Measurements from ENCODE around the gene MLXIP.
"Not testable (repeated sequence)": the region's sequence is repeated elsewhere in the genome, so short reads cannot be mapped to it uniquely, and the experiment has no call there.

The MLXIP gene

DNA sequence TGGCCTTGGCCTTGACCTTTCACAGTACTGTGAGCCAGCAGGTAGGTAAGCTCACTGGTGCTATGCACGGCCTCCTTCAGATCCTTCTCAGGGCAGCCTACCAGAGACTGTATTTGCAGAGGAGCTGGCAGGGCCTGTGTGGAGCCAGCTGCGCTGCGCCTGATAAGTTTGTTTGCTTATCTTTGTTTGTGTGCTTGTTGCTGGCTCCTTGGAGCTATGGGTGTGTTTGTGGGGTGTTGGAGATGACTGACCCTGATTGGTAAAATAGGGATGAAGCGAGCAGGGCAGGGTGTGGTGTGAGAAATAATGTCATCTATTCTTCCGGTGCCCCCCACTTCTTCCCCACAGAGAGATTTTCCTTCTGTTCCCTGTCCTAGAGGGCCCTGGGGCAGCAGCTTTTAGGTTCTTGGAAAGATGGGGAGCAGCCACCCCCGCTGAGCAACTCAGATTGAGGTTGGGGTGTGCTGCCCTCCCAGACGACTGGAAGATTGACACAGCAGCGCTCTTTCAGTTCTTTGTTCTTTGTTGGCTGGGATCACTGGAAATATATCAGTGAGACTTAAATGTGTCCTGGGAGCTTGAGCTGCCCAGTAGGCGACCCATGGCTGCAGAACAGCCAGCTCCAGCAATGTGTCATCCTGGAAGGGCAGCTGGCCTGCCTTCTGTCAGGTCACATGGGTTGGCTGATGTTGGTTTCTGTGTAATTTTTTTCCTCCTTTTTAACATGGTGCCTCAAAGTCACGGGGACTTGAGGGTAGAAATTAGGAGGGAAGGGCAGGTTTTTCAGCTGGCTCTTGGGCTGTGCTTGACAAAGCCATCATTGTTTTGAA is 19.6 kb downstream of the MLXIP start:
- DNase-seq: no peak

DNA sequence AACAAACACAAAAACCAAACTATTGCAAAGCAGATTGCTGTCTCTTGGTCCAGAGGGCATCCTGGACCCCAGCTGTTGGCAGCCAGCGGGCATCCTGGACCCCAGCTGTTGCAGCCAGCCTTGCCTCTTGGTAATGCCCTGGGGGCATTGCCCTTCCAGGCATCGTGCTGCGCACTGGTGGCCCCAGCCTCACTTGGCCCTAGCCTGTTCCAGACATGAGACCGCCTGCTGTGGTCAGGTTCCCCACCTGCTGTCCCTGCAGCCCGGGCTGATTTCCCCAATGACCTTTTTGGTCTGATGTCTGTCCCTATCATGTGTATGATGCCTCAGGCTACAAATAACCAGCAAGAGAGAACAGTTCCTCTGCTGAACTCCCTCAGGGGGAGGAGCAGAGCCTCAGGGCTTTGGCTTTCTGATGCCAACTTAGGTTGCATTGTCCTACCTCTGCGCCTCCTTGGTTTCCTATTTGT is 20.8 kb downstream of the MLXIP start:
- DNase-seq: no peak

DNA sequence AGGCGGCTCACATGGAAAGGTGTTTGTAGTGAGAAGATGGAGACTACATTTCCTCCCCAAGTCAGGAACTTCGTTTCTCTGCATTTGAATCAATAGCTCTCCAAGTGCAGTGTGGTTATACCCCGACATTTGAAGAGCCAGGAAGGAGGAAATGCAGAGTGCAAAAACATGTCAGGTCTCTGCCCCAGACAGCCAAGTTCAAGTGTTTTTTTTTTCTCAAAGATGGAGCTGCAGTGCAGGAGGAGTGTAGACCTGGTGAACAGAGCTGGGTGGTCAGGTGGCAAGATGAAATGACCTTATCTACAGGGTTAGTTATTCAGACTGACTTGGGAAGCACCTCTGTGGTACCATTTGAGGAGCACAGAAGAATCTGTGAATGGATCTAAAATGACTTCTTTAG is 21.3 kb downstream of the MLXIP start:
- DNase-seq: no peak

DNA sequence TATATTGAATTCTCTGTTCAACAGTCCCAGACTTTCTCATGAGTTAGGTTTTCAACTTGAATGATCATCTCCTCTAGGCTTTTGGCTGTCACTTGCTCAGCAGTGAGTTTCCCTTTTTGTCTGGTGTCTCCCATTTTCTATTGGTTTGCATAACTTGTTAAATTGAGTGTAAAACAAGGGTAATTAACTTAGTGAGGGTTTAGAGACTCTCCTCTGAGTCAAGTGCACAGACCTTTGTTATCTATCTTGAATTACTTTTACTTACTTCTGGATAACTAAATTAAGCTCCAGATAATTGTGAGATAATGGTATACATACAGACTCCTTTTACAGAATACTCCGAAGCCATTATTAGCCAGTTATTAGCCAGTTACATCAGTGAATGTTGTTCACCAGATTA is 22.0 kb downstream of the MLXIP start:
- no peak for DNase-seq

DNA sequence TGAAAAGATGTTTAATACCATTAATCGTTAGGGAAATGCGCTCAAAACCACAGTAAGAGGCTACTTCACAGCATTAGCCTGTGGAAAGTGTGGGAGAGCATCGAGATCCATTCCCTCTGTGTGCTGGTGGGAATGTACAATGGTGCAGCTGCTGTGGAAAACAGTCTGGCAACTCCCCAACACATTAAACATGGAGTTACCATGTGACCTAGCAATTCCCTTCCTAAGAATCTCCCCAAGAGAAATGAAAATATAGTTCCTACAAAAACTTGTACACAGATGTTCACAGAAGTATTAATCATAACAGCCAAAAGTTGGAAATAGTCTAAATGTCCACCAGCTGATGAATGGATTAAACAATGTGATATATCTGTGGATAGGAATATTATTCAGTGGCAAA is 23.8 kb downstream of the MLXIP start:
- DNase-seq: no peak

DNA sequence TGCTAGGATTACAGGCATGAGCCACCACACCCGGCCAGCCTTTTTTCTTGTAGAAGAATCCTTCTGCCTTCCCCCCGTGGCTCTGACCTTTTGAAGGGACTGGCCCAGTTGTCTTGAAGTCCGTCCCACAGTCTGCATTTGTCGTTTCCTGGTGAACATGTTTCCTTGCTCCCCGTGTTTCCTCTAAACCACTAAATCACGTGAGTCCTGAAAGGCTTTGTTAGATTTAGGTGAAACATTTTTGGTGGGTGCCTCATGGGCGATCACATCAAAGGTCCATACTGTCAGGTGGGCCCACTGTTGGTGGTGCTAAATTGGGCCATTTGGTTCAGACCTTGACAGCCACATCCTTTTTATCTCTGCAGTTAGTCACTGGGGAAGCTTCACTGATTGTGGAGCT is 26.3 kb downstream of the MLXIP start:
- DNase-seq: peak in 1 of 2 donors; percentile 27

DNA sequence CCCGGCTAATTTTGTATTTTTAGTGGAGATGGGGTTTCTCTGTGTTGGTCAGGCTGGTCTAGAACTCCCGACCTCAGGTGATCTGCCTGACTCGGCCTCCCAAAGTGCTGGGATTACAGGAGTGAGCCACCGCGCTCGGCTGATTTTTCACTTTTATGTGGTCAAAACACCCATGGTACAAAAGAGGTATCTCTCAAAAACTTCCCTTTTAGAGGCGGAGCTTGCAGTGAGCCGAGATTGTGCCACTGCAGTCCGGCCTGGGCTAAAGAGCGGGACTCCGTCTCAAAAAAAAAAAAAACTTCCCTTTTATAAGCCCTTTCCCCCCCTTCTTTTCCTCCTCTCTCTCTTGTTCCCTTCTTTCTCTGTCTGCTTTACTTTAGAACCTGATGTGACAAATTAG is 26.9 kb downstream of the MLXIP start:
- not testable (repeated sequence) for DNase-seq

DNA sequence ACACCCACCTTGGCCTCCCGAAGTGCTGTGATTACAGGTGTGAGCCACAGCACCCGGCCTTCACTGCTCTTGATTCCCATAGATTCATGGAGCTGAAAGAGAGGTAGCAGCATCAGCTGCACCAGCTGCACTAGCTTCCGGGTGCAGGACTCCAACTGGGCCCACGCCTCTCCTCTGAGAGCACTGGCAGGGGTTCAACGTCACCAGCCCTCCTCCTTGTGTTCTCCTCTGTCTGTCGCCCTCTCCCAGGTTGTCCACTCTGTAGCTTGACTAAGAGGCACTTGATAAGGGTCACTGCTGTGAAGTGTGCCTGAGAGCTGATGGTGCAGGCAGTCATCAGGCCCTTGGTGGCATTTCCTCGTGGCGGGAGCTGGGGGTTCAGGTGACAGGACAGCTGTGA is 28.3 kb downstream of the MLXIP start:
- no peak for DNase-seq

DNA sequence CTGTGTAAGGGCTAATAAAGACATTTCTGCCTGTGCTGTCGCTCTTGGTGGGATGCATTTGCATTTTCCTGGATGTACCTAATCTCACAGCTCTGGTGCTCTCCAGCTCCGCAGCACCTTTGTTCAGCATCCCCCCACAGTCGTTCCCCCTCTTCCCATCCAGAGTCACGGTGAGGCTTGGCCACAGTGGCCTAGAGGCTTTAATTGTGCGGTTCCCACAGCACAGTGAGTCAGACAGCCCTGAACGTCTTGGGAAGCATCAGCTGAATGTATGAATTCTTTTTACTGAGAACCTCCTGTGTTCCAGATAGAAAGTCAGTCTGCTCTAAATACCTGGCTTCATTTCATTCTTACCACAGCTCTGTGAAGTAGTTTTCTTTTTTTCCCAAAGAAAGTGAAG is 28.7 kb downstream of the MLXIP start:
- no peak for DNase-seq

DNA sequence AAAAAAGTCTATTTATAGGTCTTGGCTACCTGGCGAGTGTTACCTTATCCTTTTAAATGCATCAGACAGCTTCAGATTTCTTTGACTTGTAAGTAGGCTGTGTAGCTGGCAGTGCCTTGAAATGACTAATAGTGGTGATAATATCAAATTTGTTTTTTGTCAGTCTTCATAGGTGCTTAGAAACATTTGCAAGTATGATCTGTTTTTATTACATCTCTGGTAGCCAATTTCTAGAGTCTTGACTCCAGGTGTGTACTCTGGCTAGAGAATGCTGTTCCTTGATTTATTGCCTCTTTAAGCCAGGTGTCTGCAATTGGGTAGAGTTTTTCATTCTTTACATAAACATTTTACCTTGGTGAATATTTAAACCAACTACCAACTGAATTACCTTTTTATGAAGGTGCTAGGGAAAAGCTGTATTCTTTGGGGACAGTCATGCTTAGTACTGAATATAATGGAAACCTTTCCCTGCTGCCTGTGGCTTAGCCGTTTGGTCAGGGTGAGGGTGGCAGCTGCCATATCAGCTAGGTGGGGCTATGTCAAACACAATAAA is 32.6 kb downstream of the MLXIP start:
- no peak for DNase-seq

DNA sequence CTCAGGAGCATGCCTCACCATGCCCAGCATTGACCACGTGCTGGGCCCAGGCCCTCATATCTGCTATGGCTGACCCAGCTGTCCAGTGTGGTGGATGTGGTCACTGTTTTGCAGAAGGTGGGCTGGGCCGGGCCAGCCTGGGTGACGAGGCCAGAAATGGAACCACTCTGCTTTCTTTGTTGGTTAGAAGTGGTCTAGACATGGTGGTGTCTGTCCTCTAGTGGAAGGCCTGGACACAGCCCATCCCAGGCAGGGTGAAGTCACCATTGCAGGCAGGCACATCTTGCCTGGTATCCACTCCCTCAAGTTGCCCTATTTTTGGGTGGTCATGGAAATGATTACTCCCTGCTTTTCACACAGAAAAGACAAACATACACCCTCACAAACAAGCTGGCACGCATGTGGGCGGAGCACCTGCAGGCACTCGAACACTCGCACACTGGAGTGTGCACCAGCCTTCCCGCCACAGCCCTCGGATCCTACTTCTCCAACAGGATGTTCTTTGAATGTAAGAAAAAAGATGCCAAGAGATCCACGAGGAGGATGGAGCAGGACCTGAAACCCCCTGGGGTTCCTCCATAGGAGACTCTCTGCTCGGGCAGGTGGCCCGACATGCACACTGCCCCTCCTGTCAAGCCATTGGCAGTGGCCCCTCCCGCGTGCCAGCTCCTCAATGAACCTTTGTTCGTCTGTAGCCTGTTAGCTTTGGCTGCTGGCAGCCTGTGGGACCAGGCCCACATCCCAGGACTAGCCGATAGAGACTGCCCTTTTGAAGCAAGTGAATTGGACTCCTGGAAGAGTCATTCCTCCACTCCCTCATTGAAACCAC is 38.4 kb downstream of the MLXIP start:
- no peak for DNase-seq

DNA sequence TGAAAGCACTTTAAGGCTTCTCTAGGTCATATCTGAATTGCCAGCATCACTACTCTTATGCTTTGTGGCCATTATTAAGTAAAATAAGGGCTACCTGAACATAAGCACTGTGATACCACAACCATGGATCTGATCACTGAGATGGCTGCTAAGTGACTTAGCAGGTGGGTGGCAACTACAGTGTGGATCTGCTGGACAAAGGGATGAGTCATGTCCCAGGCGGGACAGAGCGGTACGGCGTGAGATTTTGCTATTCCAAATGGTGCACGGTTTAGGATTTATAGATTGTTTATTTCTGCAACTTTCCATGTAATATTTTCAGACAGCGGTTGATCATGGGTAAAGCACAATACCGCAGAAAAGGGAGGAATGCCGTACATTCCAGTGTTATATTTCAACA is 39.4 kb downstream of the MLXIP start:
- no peak for DNase-seq

DNA sequence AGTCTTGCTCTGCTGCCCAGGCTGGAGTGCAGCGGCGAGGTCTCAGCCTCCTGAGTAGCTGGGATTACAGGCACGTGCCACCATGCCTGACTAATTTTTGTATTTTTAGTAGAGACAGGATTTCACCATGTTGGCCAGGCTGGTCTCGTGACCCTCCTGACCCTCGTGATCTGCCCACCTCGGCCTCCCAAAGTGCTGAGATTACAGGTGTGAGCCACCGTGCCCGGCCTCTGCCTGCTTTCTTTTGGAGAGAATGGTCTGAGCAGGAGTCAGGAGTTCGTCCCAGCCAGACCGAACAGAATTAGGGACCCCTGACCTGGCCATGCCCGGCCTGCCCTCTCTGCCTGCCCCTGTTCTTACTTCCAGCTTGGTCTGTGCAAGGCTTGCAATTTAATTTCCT is 42.8 kb downstream of the MLXIP start:
- DNase-seq: not testable (repeated sequence)

DNA sequence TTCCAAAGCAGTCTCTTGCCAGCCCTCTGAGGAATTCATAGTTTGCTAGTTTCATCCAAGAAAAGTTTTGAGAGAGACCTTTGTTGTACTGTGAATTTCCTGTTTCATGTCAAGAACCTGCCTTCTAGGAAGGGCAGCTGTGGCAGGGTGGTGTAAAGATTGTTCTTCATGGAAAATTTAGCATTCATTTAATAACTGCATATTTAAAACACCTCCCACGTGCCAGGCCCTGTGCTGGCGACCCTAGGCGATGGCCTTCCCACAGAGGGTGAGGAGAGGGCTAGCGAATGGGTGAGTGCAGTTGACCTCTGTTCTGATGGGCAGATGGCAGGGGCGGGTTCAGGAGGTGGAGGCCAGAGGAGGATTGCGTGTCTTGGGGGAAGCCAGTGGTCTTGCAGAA is 43.2 kb downstream of the MLXIP start:
- DNase-seq: no peak

DNA sequence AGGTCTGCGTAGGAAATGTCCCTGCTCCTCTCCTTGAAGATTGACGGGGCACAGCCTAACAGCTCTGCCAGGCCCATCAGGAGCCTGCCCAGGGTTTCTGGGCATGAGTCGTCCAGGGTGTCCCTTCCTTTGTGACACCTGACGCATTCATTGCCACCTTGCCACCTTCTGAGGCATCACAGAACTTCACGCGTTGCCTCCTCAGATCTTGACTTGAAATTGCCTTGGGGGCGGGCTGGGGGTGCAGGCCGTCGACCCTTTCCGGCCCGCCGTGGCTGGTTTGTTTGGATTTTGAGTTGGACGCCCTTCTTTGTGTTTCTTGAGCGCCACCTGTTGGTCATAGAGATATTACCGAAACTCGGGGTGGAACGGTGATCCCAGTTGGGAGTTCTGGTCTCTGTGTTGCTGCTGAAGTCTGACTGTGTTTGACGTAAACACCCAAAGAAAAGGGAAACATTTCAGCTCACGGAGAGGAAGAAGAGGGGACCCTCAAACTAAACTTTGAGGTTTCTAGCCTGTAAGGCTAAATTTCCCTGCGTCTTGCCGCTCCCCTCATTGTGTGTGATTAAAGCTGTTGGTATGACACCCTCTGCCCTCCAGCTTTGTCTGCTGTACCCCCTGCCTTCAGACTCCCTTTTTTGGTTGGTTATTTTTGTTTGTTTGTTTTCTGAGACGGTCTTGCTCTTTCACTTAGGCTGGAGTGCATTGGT is 44.6 kb downstream of the MLXIP start:
- DNase-seq: peak; percentile 62 to 78

DNA sequence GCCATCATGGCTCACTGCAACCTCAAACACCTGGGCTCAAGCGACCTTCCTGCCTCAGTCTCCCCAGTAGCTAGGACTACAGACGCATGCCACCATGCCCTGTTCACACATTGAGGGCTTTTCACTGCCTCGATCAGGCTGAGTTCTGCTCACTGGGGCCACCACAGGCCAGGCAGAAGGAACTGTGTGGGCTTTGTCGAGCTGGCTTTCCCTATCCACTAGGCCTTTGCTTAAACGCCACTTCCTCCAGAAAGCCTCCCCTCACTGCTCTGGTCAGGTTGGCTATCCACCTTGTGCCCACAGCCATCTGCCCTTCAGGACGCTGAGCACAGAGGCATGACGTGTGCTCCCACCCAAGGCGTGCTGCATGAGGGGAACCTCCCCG is 45.2 kb downstream of the MLXIP start:
- DNase-seq: no peak

DNA sequence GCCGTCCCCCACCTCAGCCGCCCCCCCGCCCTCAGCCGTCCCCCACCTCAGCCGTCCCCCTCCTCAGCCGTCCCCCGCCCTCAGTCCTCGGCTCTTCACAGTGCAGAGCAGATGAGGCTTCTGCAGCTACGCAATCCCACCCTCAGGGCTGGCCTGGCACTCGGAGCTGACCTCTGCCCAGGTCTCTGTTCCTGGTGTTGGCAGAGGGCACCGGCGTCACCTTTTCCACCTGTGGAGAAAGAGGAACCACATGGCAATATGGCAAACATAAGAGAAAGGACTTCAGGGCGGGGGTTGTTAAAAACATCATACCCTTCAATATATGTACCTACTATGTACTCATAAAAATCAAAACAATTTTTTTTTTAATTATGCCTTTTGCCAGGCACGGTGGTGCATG is 45.8 kb downstream of the MLXIP start:
- DNase-seq: no peak

DNA sequence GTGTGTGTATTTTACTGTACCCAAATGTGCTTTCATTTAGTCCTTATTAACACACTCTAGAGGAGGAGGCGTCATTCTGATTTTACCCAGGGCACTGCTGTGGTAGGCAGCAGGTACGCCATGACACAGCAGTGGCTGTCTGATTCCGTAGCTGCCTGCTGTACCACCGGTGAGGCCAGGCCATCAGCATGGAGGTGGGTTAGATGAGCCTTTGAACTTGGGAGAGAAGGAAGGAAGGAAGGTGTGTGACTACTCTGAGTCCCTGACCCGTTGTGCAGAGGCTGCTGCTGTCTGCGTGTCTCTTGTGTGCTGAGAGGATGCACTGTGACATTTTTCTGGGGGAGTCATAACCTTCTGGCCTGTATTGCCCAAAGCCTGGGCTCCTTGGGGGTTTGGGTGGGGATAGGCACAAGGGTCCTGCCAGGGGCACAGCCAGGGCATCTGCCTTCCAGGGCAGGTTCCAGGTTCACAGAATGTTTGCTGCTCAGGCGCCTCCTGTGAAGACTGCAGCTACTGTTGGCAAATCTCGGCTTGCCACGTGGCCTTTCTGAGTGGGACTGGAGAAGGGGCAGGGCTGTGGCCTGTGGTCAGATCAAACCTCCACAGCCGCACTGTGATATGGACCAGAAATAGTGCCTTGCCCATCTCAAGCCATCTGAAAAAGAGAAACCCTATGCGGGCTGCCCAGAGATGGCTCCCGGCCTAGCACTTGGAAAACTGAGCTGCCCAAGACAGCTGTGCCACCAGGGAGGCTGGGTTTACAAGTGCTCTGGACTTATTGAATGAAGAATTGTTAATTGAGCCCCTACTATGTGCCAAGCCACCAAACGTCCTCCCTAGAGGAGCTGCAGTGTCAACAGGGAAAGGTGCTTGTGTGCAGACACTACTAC is 47.1 kb downstream of the MLXIP start:
- DNase-seq: no peak

DNA sequence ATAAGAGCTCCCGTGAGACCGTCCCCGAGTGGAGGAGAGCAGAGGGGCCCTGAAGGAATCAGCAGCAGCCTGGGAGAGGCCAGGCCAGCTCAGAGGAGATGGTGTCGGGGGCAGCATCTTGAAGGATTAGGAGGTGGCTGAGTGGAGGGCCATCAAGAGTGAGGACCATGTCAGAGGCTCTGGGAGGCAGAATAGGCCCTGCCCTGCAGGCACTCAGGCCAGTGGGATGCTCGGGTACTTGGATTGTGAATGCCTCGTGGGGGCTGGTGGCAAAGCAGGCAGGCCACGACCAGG is 47.7 kb downstream of the MLXIP start:
- no peak for DNase-seq

DNA sequence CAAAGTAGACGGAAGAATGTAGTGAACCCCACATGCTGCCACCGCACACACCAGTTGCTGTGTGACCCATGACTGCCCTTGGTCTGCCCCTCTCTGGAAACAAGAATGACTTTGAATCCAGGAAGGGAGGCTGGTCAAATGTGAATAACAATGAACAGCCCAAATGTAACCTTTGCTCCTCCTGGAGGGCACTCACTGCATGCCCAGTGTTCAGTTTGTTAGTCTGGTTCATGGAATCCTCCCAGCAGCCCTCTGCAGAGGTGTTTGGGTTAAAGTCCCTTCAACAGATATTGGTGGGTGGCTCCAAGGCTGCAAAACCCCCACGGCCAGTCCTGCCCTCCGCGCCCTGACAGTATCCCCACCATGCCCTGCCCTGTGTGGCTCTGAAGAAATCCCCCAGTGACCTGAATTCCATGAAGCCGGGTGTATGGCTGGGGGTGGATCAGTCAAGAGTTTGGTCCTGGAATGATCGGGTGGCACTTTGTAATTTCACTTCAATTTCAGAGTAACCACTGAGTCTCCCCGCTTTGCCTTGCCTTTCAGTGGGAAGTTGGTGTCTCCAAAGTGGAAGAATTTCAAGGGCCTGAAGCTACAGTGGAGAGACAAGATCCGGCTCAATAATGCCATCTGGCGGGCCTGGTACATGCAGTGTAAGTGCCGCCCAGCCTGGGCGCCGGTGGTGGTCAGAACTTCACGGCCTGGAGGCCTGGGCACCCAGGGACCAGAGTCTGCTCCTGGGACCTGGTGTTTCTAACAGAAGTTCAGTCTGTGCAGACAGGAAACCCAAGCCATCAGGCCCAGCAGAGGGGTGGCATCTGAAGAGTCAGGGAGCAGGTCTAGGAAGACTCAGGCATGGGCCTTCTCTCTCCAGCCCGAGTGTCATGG is 48.4 kb downstream of the MLXIP start:
- no peak for DNase-seq

DNA sequence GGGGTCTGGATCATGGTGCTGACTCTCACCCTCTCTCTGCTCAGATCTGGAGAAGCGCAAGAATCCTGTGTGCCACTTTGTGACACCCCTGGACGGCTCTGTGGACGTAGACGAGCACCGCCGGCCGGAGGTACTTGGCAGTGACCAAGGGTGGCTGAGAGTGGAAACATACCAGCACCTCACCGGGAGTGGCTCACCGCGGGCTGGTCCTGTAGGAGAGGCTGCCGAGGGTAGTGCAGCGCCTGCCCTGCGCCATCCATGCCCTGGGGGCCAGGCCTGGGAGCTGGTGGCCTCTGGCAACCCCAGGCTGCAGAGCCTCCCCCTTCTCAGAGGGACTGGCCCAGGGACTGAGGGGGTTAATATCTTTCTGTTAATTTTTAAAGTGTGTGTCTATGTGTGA is 49.3 kb downstream of the MLXIP start:
- no peak for DNase-seq
